NB4 (cell line): ENCODE measurements around the gene SYP.

Source experiments
- MAX ChIP-seq: IDR thresholded peaks from 2 replicates; pipeline ENCODE4 v1.6.1; 2011; ENCODE audit warnings: low read depth, low read length
- MYC ChIP-seq: IDR thresholded peaks from 2 replicates; pipeline ENCODE4 v1.6.1; 2011; ENCODE audit warnings: low read depth, low read length
- POLR2A ChIP-seq: IDR thresholded peaks from 2 replicates; pipeline ENCODE4 v1.6.1; 2011; ENCODE audit warnings: mild to moderate bottlenecking; ENCODE audit not compliant: insufficient read length; ENCODE audit errors: extremely low read depth
- TF ChIP-seq, protein P1 (sequence below): IDR thresholded peaks from one replicate; pipeline ENCODE4 v1.5.1; 2012; ENCODE audit warnings: low read depth, low read length

DNA sequence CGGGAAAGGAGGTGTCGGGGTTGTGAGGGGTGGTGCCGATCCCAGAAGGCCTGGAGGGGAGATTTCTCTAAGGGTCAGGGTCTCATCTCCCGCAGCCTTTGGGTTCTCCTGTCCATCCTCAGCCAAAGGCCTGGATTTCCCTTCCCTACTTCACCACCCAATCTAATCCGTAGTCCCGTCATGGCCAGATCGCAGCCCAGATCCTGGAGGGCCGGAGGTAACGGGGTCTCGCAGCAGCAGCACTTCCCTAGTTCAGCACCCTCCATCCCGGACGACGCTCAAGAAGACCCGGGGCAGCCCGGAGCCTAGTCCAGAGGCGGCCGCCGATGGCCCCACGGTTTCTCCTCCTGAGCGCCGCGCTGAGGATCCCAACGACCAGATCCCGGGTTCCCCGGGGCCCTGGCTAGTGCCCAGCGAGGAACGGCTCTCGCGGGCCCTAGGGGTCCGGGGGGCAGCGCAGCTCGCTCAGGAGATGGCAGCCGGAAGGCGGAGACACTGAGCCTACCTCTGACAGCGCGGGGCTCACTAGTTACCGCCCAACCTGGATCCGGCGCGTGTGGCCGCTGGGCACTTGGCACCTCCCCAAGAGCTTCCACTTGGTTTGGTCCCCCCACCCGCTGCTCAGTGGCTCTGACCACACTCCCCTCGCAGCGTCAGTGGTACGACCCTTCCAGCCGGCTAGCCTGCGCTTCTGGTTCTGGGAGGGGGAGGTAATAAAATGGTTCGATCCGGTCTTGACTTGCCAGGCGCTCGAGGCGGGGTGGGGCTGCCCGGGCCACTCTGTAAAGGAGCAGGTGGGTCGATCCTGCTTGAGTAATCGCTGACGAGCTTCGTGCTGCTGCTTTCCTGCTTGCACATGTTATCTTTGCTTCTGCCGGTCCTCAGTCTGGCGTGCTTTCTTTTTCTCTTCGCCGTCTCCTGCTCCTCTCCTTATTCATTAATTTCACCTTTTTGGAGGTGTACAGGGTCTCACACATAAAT lies 33.8 kb downstream of the SYP start:
- peak; percentile 12 for TF ChIP-seq POLR2A
- TF ChIP-seq, protein P1, sequence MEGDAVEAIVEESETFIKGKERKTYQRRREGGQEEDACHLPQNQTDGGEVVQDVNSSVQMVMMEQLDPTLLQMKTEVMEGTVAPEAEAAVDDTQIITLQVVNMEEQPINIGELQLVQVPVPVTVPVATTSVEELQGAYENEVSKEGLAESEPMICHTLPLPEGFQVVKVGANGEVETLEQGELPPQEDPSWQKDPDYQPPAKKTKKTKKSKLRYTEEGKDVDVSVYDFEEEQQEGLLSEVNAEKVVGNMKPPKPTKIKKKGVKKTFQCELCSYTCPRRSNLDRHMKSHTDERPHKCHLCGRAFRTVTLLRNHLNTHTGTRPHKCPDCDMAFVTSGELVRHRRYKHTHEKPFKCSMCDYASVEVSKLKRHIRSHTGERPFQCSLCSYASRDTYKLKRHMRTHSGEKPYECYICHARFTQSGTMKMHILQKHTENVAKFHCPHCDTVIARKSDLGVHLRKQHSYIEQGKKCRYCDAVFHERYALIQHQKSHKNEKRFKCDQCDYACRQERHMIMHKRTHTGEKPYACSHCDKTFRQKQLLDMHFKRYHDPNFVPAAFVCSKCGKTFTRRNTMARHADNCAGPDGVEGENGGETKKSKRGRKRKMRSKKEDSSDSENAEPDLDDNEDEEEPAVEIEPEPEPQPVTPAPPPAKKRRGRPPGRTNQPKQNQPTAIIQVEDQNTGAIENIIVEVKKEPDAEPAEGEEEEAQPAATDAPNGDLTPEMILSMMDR, result peak; percentile 16
- TF ChIP-seq MAX, result peak; percentile 67
- peak; percentile 86 for TF ChIP-seq MYC
